Cardiac septum (tissue), 1 donor: ENCODE data around the gene SGCD. TPM values are rescaled to one million over a fixed set of nuclear protein-coding genes. Genes with fewer than 3 reads are reported as not detected.

Experiments
- DNase-seq: peaks from one replicate; pipeline ENCODE4 v3.0.0-alpha.2; 2020; ENCODE audit warnings: low spot score
- intact Hi-C: fragments of 100-400 bp; cut with DNase I; formaldehyde crosslinking; loops from one replicate; pipeline ENCODE4 v1.14.0; 2022
- total RNA-seq: library from RNA; stranded (reverse); fragmentation: NEBNext Ultra II Directional; extraction: Animal tissue kit (Norgen Biotek cat#: 25700); gene quantifications from one replicate; pipeline ENCODE4 v1.2.1, GENCODE V29; 2021
- donor health status: DM: no; HTN: no; CAD: no.

Gene SGCD
- total RNA-seq, 1 donor from 2014 or later = 83.1 TPM

DNA sequence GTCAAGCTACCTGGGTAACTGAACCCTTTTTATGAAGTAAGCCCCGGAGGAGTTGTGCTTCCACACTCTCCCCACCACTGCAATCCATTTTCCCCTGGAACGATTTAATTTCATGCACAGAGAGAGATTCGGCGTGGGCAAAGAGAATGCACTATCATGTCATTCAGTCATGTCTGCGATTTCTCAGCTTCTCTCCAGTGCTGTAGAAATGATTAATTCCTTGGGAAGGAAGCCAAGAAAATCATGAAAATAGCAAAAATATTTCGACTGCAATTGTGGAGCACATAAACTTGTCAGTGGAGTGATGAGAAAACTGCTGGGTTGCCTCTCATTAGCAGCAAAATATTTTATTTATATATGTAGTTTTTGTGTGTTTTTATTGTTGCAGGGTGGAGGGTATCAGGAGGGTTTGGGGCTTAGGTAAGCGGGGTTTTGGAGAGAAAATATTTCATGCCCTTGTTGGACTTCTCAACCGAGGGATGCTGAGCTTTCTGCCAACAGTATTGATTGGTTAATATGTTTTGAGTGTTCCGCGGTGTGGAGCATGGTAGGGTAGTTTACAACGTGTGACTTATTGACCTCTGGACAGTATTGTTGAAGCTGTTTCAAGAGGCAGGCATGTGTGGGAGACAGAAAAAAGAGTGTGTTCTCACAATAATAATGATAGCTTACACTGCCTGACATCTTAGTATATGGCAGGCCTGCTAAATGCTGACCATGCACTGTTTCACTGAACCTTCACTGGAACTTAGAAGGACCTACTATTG, 69.3 kb downstream of the SGCD start:
- no peak for DNase-seq
- intact Hi-C loops = no loop called here

GRCh38 chr5:156396830-156397081, 69.8 kb downstream of the SGCD start:
- intact Hi-C loops = no loop called here
- no peak for DNase-seq

GRCh38 chr5:156399323-156399722, 72.4 kb downstream of the SGCD start:
- intact Hi-C loops = no loop called here
- DNase-seq = no peak

DNA sequence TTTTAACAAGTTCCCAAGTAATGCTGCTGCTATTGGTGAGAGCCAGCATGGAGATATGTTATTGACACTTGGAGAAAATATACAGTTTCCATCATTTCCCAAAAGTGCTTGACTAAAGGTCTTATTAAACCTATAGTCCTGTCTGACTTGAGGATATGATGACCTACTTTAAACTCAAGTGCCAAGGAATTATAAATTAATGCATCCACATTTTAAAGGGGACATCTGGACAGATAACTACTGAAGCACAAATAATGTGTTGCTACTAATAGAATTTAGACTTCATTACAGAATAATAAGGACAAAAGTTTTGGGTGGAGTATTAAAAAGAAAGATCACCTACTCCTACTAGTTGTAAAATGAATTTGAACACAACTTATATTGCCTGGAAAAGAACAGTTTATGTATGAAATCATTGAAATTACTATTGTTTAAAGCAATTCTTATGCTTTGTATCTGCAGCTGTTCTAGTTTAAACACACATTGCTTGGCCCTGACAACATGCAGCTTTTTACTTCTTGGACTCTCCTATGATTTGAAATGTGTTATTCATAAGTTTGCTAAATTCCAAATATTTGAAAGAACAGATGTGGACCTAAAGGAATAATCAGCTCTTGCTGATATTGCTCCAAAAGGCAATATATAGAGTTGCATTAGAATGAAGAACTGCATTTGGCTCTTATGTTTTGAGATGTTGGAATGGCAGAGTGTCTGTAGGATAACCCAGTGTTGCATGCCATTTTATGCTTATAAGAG, 73.4 kb downstream of the SGCD start:
- DNase-seq = no peak
- intact Hi-C loops = no loop called here

DNA sequence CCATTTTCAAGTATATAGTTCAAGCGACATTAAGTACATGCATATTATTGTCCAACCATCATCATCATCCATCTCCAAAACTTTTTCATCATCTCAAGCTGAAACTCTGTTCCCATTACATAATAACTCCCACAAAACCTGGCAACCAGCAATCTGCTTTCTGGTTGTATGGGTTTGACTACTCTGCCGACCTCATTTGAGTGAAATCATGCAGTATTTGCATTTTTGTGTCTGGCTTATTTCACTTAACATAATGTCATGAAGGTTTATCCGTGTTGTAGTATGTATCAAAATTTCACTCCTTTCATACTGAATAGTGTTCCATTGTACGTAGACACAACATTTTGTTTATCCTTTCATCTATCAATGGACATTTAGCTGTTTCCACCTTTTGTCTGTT, 74.8 kb downstream of the SGCD start:
- DNase-seq = no peak
- intact Hi-C loops = no loop called here

DNA sequence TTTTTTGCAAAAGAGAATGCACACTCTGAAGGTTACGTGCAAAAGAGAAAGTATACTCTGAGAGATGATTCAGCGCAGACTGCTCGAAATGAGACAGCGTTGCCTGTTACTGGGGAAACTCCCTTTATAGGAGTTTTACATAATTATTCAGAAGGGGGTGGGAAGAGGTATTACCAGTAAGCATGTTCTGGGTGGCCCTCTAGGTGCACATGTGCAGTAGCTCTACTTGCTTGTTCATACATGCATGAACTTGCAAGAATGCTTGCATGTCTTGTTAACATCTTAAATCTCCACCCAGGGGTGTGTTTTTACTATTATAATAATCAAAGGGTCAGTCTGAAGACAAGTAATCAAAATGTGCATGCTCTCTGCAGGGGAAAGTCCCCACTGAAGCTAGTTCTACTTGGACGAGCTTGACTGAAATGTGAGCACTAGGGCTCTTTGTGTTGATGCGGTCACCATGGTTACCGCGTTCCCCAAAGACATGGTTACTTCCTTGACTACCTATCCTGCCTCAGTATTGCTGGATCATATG, 75.5 kb downstream of the SGCD start:
- no peak for DNase-seq
- intact Hi-C loops = no loop called here

DNA sequence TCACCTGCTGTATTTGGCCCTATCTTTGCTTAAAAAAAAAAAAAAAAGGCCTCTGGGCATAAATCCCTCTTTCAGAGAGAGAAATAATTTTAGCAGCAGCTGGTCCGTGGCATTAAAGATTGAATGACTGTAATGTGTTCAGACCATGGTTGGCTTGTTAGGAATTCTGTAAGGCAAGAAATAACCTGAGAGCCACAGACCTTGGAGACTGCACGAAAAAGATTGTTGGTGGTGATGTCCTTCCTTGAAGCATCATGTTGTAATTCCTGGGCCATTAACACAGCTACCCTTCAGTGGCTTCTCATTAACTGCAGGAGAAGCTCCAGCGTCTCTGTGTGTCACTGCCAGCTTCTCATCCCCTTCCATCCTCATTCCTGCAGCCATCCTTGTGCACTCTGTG, 79.0 kb downstream of the SGCD start:
- no peak for DNase-seq
- intact Hi-C loops = no loop called here

DNA sequence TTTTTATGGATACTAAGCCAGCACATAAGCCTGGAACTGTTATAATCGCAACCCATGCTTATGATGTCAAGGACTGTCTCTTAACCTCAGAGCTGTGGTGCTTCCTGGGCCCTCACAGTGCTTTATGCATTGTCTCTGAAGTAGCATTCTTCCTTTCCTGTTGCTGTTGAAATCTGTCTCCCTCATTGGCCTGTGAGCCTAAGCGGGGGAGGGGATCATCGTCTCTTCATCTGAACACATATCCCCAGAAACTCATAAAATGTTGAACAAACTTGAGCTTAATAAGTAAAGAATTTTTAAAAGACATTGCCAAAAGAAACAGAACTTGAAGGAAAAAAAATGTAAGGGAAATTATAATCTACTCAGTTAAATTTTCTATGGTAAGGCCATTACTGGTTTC, 80.3 kb downstream of the SGCD start:
- DNase-seq = no peak
- intact Hi-C loops = no loop called here

DNA sequence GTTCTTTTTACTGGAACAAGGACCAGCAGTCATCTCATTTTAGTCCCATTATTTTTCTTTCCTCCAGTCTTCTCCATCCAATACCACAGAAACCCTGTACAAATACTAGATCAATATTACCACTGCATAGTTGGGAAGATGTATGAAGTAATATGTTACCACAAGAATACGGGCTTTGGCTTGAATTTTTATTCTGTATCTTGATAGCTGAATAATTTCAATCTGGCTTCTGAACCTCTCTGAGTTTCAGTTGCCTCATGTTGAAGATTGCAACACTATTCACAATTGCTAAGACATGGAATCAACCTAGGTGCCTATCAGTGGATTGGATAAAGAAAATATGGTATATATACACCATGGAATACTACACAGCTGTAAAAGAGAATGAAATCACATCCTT, 82.9 kb downstream of the SGCD start:
- intact Hi-C loops = no loop called here
- DNase-seq = no peak

DNA sequence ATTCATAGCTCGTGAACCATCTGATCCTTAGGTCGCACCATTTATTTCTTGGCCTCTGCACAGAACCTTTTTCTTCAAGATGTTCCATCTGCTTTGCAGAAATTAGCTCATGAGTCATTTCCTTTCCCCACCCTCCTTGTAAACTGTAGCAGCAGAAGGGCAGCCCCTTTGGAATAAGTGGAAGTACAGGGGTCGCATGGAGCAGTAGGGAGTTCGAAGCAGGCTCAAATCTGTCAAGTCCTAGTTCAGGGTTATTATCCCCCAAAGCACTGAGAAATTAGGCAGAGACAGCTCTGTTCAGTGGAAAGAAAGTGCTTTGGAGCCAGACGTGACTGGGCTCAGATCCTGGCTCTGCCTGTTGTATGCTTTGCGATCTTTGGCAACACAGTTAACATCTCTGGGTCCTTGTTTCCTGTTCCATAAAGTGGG, 84.2 kb downstream of the SGCD start:
- intact Hi-C loops = no loop called here
- no peak for DNase-seq

GRCh38 chr5:156411957-156412356, 85.0 kb downstream of the SGCD start:
- intact Hi-C loops = no loop called here
- DNase-seq = no peak

DNA sequence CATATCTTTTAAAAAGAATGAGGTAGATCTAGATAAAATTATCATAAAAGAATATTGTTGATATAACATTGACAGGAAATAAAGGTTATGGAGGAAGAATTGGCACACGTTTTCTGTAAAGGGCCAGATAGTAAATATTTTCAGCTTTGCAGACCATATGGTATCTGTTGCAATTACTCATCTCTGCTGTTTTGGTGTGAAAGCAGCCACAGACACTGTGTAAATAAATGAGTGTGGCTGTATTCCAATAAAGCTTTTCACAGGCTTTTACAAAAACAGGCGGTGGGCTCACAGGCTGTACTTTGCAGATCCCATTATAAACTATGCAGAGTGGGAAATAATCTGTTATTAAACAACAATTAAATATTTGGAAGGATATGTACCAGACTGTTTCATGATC, 87.4 kb downstream of the SGCD start:
- DNase-seq = no peak
- intact Hi-C loops = no loop called here

GRCh38 chr5:156419661-156420060, 92.7 kb downstream of the SGCD start:
- intact Hi-C loops = no loop called here
- DNase-seq = no peak

GRCh38 chr5:156420665-156421064, 93.7 kb downstream of the SGCD start:
- intact Hi-C loops = no loop called here
- DNase-seq = no peak

DNA sequence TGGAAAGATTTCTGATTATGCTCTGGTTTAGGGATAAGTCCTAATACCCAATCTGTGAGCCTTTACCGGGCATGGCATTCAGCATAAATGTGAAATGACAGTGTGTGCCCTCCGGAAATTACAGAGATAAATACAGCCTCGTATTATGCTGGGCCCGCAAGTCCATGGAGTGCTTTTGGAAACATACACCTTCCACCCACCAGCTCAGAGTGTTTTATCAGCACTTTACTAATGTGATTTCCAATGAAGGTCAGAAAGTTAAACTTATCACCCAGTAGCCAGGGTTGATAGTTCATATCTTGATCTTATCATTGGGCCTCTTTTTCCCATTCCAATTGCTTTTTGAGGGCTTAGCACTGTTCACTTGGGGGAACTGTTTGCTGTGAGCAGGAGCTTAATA, 94.8 kb downstream of the SGCD start:
- no peak for DNase-seq
- intact Hi-C loops = no loop called here

GRCh38 chr5:156423597-156423996, 96.6 kb downstream of the SGCD start:
- intact Hi-C loops = no loop called here

GRCh38 chr5:156427315-156427714, 100.4 kb downstream of the SGCD start:
- intact Hi-C loops = no loop called here
- no peak for DNase-seq

More at GRCh38 chr5:156423597-156423996, 96.6 kb downstream of the SGCD start:
- no peak for DNase-seq

DNA sequence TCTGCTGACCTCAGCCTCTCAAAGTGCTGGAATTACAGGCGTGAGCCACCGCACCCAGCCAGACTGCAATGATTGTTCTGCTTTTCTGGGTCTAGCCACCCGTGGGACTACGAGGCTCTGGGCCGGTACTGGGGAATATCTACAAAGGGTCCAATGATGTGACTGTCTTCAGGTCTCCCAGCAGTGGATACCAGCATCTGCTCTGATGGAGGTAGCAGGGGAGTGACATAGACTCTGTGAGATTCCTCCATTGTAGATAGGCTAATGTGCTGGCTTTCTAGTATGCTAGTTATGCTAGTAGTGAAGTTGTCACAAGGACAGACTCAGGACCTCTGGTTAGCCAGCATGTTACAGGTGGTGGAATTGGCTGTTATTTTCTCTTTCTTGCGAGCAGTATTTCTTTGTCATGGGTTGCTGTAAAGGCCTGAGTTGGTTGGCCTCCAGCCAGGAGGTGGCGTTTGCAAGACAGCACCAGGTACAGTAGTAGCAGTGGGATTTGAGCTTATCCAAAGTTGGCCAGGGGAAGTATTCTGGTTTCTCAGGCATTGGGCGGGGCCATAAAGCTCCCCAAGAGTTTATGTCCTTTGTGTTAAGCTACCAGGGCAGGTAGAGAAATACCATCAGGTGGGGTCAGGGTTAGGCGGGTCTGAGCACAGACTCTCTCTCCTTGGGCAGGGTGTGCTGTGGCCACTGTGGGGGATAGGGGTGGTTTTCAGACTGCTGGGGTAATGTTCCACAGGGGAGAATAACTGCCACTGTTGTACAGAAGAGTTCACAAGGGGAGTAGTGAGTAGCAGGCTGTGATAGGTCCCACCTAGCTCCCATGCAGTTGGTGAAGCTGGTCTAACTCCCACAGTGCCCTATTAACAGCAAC, 105.2 kb downstream of the SGCD start:
- no peak for DNase-seq
- intact Hi-C loops = no loop called here

- no peak for DNase-seq
- intact Hi-C loops = no loop called here
Measured at GRCh38 chr5:156432830-156433105, 105.8 kb downstream of the SGCD start.

DNA sequence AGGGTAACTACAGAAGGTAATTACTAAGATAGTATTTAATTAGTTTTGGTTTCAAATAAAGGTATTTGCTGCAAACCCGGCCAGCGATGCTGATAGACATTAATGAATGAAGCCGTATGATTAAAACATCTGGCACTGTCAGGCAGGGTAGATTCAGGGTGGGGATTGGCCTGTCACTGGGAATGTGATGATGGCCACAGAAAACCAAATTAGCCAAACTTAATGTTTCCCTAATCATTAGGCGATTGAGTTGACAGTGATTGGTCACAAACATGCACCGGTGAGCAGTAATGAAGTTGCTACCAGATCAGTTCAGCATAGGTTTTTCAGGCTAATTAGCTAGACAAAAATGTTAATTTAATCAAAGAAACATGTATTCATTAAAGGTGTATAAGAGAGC, 107.5 kb downstream of the SGCD start:
- intact Hi-C loops = no loop called here
- DNase-seq = no peak

DNA sequence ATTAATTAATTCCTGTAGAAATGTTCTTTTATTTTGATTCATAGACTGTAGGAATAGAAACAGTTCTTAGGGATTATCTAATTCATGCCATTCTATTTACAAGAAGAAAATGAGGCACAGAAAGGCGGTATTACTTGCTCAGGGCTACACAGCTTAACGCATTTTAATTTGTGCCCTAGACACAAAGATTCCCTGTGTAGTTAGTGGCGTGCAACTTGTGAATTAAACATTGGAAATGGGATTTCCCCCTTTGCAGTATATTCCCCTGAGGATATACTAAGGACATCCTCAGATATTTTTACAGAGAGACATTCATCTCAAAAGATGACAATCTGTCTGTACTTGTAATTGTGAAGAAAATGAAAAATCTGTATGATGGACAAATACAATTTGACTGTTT, 108.1 kb downstream of the SGCD start:
- no peak for DNase-seq
- intact Hi-C loops = no loop called here
